ENCODE results near the gene ANKRD33B. TPM values are rescaled to one million over a fixed set of nuclear protein-coding genes. Genes with fewer than 3 reads are reported as not detected.

ANKRD33B gene
- total RNA-seq, 1 experiment from 2014 or later, result 9.6 TPM

GRCh38 chr5:10673407-10673806 is 109.5 kb downstream of the ANKRD33B start:
- DNase-seq, result no peak
- Histone ChIP-seq H3K9me3 (peaks cover 8% of the 10 kb centered on the region), H3K36me3 (peaks cover 16% of the 10 kb centered on the region), H3K27me3 (peaks cover 5% of the 10 kb centered on the region), H3K4me3 (no peak overlapping the region)

GRCh38 chr5:10674096-10674495 is 110.2 kb downstream of the ANKRD33B start:
- Histone ChIP-seq H3K9me3 (peaks cover under 1% of the 10 kb centered on the region; the same call in 1 of the 2 replicates), H3K27me3 (peaks cover 5% of the 10 kb centered on the region), H3K36me3 (peaks cover 23% of the 10 kb centered on the region), H3K4me3 (no peak overlapping the region)
- DNase-seq, result no peak

- DNase-seq, result no peak
These were observed 110.7 kb downstream of the ANKRD33B start for GRCh38 chr5:10674582-10674981.

GRCh38 chr5:10675177-10675700 is 111.4 kb downstream of the ANKRD33B start:
- Histone ChIP-seq H3K9me3 (no peaks in the 10 kb centered on the region), H3K36me3 (peaks cover 32% of the 10 kb centered on the region), H3K27me3 (peaks cover 5% of the 10 kb centered on the region), H3K4me3 (no peak overlapping the region)
- DNase-seq, result no peak

More at GRCh38 chr5:10674582-10674981, 110.7 kb downstream of the ANKRD33B start:
- H3K4me3 ChIP-seq, result no peak overlapping the region
- H3K9me3 ChIP-seq, result no peaks in the 10 kb centered on the region
- H3K36me3 ChIP-seq, result peaks cover 28% of the 10 kb centered on the region
- H3K27me3 ChIP-seq, result peaks cover 5% of the 10 kb centered on the region

- no peak for DNase-seq
- Histone ChIP-seq H3K9me3 (no peaks in the 10 kb centered on the region), H3K4me3 (no peak overlapping the region), H3K27me3 (no peaks in the 10 kb centered on the region), H3K36me3 (peaks cover 39% of the 10 kb centered on the region)
These were observed 112.4 kb downstream of the ANKRD33B start for GRCh38 chr5:10676224-10676623.

GRCh38 chr5:10676946-10677345 is 113.1 kb downstream of the ANKRD33B start:
- Histone ChIP-seq H3K36me3 (peaks cover 39% of the 10 kb centered on the region), H3K27me3 (no peaks in the 10 kb centered on the region), H3K9me3 (no peaks in the 10 kb centered on the region), H3K4me3 (no peak overlapping the region)
- no peak for DNase-seq

GRCh38 chr5:10677533-10677932 is 113.7 kb downstream of the ANKRD33B start:
- no peaks in the 10 kb centered on the region for H3K9me3 ChIP-seq
- DNase-seq, result no peak
- no peaks in the 10 kb centered on the region for H3K27me3 ChIP-seq
- peaks cover 39% of the 10 kb centered on the region for H3K36me3 ChIP-seq
- H3K4me3 ChIP-seq, result no peak overlapping the region

- Histone ChIP-seq H3K27me3 (no peaks in the 10 kb centered on the region), H3K9me3 (no peaks in the 10 kb centered on the region), H3K36me3 (peaks cover 46% of the 10 kb centered on the region), H3K4me3 (no peak overlapping the region)
- DNase-seq, result no peak
These were observed 114.4 kb downstream of the ANKRD33B start for GRCh38 chr5:10678244-10678643.

- Histone ChIP-seq H3K36me3 (peaks cover 53% of the 10 kb centered on the region), H3K9me3 (no peaks in the 10 kb centered on the region), H3K27me3 (no peaks in the 10 kb centered on the region), H3K4me3 (no peak overlapping the region)
- DNase-seq, result no peak
These were observed 115.6 kb downstream of the ANKRD33B start for GRCh38 chr5:10679336-10679988.

GRCh38 chr5:10680876-10681481 is 117.1 kb downstream of the ANKRD33B start:
- H3K4me3 ChIP-seq, result no peak overlapping the region
- peaks cover 56% of the 10 kb centered on the region for H3K36me3 ChIP-seq
- no peak for DNase-seq
- H3K9me3 ChIP-seq, result no peaks in the 10 kb centered on the region
- no peaks in the 10 kb centered on the region for H3K27me3 ChIP-seq

GRCh38 chr5:10681731-10682679 is 118.1 kb downstream of the ANKRD33B start:
- H3K4me3 ChIP-seq, result no peak overlapping the region
- H3K36me3 ChIP-seq, result peaks cover 57% of the 10 kb centered on the region
- peaks cover 1% of the 10 kb centered on the region for H3K9me3 ChIP-seq
- no peaks in the 10 kb centered on the region for H3K27me3 ChIP-seq
- no peak for DNase-seq

GRCh38 chr5:10682801-10683525 is 119.1 kb downstream of the ANKRD33B start:
- Histone ChIP-seq H3K9me3 (peaks cover 4% of the 10 kb centered on the region), H3K36me3 (peaks cover 53% of the 10 kb centered on the region), H3K27me3 (no peaks in the 10 kb centered on the region), H3K4me3 (no peak overlapping the region)
- DNase-seq, result no peak

GRCh38 chr5:10684303-10685086 is 120.6 kb downstream of the ANKRD33B start:
- no peak for DNase-seq
- peaks cover 42% of the 10 kb centered on the region for H3K36me3 ChIP-seq
- H3K9me3 ChIP-seq, result peaks cover 4% of the 10 kb centered on the region
- no peaks in the 10 kb centered on the region for H3K27me3 ChIP-seq
- no peak overlapping the region for H3K4me3 ChIP-seq

GRCh38 chr5:10685115-10685521 is 121.2 kb downstream of the ANKRD33B start:
- peaks cover 4% of the 10 kb centered on the region for H3K9me3 ChIP-seq
- peaks cover 39% of the 10 kb centered on the region for H3K36me3 ChIP-seq
- H3K4me3 ChIP-seq, result no peak overlapping the region
- no peaks in the 10 kb centered on the region for H3K27me3 ChIP-seq
- DNase-seq, result no peak

GRCh38 chr5:10686890-10687289 is 123.0 kb downstream of the ANKRD33B start:
- Histone ChIP-seq H3K9me3 (peaks cover 4% of the 10 kb centered on the region), H3K27me3 (no peaks in the 10 kb centered on the region), H3K36me3 (peaks cover 31% of the 10 kb centered on the region), H3K4me3 (no peak overlapping the region)
- no peak for DNase-seq

Measured in MG63 (cell line).